Measurements from ENCODE around the gene MAPRE2. TPM values are rescaled to one million over a fixed set of nuclear protein-coding genes. Genes with fewer than 3 reads are reported as not detected.

MAPRE2 gene
- total RNA-seq, 2 donors from 2014 or later: 32.8 to 44.4 TPM

Other genes starting within 250 kb of the MAPRE2 start
- 10 to 100 TPM; 12.5 to 15.0 TPM for gene ZNF397, start 199.6 kb downstream of the MAPRE2 start, total RNA-seq
- 10 to 100 TPM; 22.2 to 25.6 TPM for gene ZSCAN30, start 248.8 kb downstream of the MAPRE2 start, total RNA-seq